HG03196 (cell line): ENCODE data around the gene PAX2.

Experiments used
- ATAC-seq: cut with Tn5 transposase; IDR thresholded peaks from one replicate; pipeline ENCODE4 v1.9.1; 2021; ENCODE audit not compliant: unreplicated experiment

The PAX2 gene

GRCh38 chr10:100811261-100811660 is 65.9 kb downstream of the PAX2 start:
- no peak for ATAC-seq

- no peak for ATAC-seq
Observed at GRCh38 chr10:100811752-100812750, 66.7 kb downstream of the PAX2 start.

- ATAC-seq: no peak
Observed at GRCh38 chr10:100812978-100813377, 67.6 kb downstream of the PAX2 start.

GRCh38 chr10:100814751-100815474 is 69.5 kb downstream of the PAX2 start:
- no peak for ATAC-seq

- ATAC-seq: no peak
Observed at GRCh38 chr10:100816671-100817070, 71.3 kb downstream of the PAX2 start.

- ATAC-seq: no peak
Observed at GRCh38 chr10:100817268-100817839, 72.0 kb downstream of the PAX2 start.

- ATAC-seq: no peak
Observed at GRCh38 chr10:100819424-100819823, 74.0 kb downstream of the PAX2 start.

- ATAC-seq: no peak
Observed at GRCh38 chr10:100823194-100823593, 77.8 kb downstream of the PAX2 start.

- ATAC-seq: no peak
Observed at GRCh38 chr10:100824886-100825285, 79.5 kb downstream of the PAX2 start.

- no peak for ATAC-seq
Observed at GRCh38 chr10:100825325-100825875, 80.0 kb downstream of the PAX2 start.

- no peak for ATAC-seq
Observed at GRCh38 chr10:100826031-100826651, 80.8 kb downstream of the PAX2 start.

- no peak for ATAC-seq
Observed at GRCh38 chr10:100826661-100826982, 81.2 kb downstream of the PAX2 start.

- ATAC-seq: no peak
Observed at GRCh38 chr10:100826983-100827818, 81.8 kb downstream of the PAX2 start.

GRCh38 chr10:100827819-100828737 is 82.7 kb downstream of the PAX2 start:
- no peak for ATAC-seq

GRCh38 chr10:100828738-100829096 is 83.3 kb downstream of the PAX2 start:
- ATAC-seq: no peak

GRCh38 chr10:100829097-100829870 is 83.9 kb downstream of the PAX2 start:
- ATAC-seq: no peak

- ATAC-seq: no peak
Observed at GRCh38 chr10:100829933-100830727, 84.7 kb downstream of the PAX2 start.

GRCh38 chr10:100830728-100831111 is 85.3 kb downstream of the PAX2 start:
- ATAC-seq: no peak
